Measurements from ENCODE around the gene OOEP.

The OOEP gene

GRCh38 chr6:73364121-73364520 is 5.6 kb downstream of the OOEP start:
- DNase-seq, result no peak

GRCh38 chr6:73363537-73363875 is 6.2 kb downstream of the OOEP start:
- DNase-seq, result no peak

- DNase-seq, result no peak
Observed at GRCh38 chr6:73362869-73363536, 6.7 kb downstream of the OOEP start.

- DNase-seq, result no peak
Observed at GRCh38 chr6:73362358-73362757, 7.3 kb downstream of the OOEP start, which contains the start of gene KHDC3L. Gene KHDC3L, plus strand, starts transcription at chr6:73362658. Its CDS starts 72 bp downstream, at chr6:73362730.

- DNase-seq, result no peak
Observed at GRCh38 chr6:73353636-73354593, 15.8 kb downstream of the OOEP start, which contains the start of gene DPPA5. Gene DPPA5, minus strand, starts transcription at chr6:73354276. Its CDS starts 51 bp downstream, at chr6:73354225.

- no peak for DNase-seq
Observed at GRCh38 chr6:73349311-73349710, 20.4 kb downstream of the OOEP start.

- DNase-seq, result no peak
Observed at GRCh38 chr6:73348550-73349204, 21.0 kb downstream of the OOEP start.

- no peak for DNase-seq
Observed at GRCh38 chr6:73343164-73343563, 26.5 kb downstream of the OOEP start.

GRCh38 chr6:73342174-73342573 is 27.5 kb downstream of the OOEP start:
- DNase-seq, result no peak

- no peak for DNase-seq
Observed at GRCh38 chr6:73341335-73341734, 28.4 kb downstream of the OOEP start.

- DNase-seq, result no peak
Observed at GRCh38 chr6:73340048-73340447, 29.6 kb downstream of the OOEP start.

- DNase-seq, result no peak
Observed at GRCh38 chr6:73339340-73339739, 30.4 kb downstream of the OOEP start.

- DNase-seq, result no peak
Observed at GRCh38 chr6:73329201-73329600, 40.5 kb downstream of the OOEP start.

GRCh38 chr6:73328790-73329189 is 40.9 kb downstream of the OOEP start:
- DNase-seq, result no peak

GRCh38 chr6:73325656-73326055 is 44.0 kb downstream of the OOEP start:
- no peak for DNase-seq

GRCh38 chr6:73323323-73323722 is 46.4 kb downstream of the OOEP start:
- DNase-seq, result no peak
